Ishikawa (cell line): ENCODE measurements around the gene DPPA5.

Source experiments
- CEBPB ChIP-seq: IDR thresholded peaks from 2 replicates; pipeline ENCODE4 v1.6.1; 2012
- CREB1 ChIP-seq: IDR thresholded peaks from 2 replicates; pipeline ENCODE4 v1.6.1; 2012; ENCODE audit warnings: low read depth
- EGR1 ChIP-seq: IDR thresholded peaks from 2 replicates; pipeline ENCODE4 v1.6.1; 2012
- EP300 ChIP-seq: IDR thresholded peaks from 2 replicates; pipeline ENCODE4 v1.6.1; 2012; ENCODE audit warnings: borderline replicate concordance
- FOXM1 ChIP-seq: IDR thresholded peaks from 2 replicates; pipeline ENCODE4 v1.6.1; 2012; ENCODE audit warnings: low read depth, borderline replicate concordance
- NFIC ChIP-seq: IDR thresholded peaks from 2 replicates; pipeline ENCODE4 v1.6.1; 2012
- RAD21 ChIP-seq: IDR thresholded peaks from 2 replicates; pipeline ENCODE4 v1.6.1; 2012; ENCODE audit warnings: low read depth
- TAF1 ChIP-seq: IDR thresholded peaks from 2 replicates; pipeline ENCODE4 v1.6.1; 2012; ENCODE audit warnings: low read depth, mild to moderate bottlenecking
- TCF12 ChIP-seq: IDR thresholded peaks from 2 replicates; pipeline ENCODE4 v1.6.1; 2012; ENCODE audit warnings: low read depth
- TEAD4 ChIP-seq: IDR thresholded peaks from 2 replicates; pipeline ENCODE4 v1.6.1; 2012
- YY1 ChIP-seq: IDR thresholded peaks from 2 replicates; pipeline ENCODE4 v1.6.1; 2012; ENCODE audit warnings: low read depth
- ZBTB7A ChIP-seq: IDR thresholded peaks from 2 replicates; pipeline ENCODE4 v1.6.1; 2012; ENCODE audit warnings: low read depth
- TF ChIP-seq, protein P1 (sequence below): IDR thresholded peaks from 2 replicates; pipeline ENCODE4 v1.6.1; 2012
- TF ChIP-seq, protein P2 (sequence below): IDR thresholded peaks from 2 replicates; pipeline ENCODE4 v1.6.1; 2012
- TF ChIP-seq, protein P3 (sequence below): IDR thresholded peaks from 2 replicates; pipeline ENCODE4 v1.6.1; 2012; ENCODE audit warnings: low read depth, mild to moderate bottlenecking

DPPA5 gene

DNA sequence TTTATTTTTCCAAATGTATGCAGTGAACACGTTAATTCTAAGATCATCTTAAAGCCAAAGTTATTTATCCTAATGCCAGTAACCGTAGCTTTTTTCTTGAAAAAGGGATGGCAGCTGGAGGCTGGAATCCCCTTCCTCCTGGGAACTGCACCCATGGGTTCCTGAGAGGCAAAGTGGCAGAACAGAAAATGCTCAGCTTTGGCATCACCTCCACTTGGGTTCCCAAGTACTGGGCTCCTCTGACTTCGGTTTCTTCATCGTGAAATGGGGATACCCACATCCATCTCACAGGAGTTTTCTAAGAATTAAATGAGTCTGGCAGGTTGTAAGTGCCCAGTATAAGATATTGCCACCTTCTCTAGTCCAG, 34.3 kb upstream of the DPPA5 start:
- TF ChIP-seq RAD21 (no peak), NFIC (no peak), ZBTB7A (no peak), CREB1 (no peak), EGR1 (no peak), TCF12 (no peak), TEAD4 (no peak), YY1 (no peak), EP300 (no peak)
- TF ChIP-seq, protein P1, sequence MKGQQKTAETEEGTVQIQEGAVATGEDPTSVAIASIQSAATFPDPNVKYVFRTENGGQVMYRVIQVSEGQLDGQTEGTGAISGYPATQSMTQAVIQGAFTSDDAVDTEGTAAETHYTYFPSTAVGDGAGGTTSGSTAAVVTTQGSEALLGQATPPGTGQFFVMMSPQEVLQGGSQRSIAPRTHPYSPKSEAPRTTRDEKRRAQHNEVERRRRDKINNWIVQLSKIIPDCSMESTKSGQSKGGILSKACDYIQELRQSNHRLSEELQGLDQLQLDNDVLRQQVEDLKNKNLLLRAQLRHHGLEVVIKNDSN: no peak
- TF ChIP-seq, protein P2, sequence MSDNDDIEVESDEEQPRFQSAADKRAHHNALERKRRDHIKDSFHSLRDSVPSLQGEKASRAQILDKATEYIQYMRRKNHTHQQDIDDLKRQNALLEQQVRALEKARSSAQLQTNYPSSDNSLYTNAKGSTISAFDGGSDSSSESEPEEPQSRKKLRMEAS: no peak
- TF ChIP-seq, protein P3, sequence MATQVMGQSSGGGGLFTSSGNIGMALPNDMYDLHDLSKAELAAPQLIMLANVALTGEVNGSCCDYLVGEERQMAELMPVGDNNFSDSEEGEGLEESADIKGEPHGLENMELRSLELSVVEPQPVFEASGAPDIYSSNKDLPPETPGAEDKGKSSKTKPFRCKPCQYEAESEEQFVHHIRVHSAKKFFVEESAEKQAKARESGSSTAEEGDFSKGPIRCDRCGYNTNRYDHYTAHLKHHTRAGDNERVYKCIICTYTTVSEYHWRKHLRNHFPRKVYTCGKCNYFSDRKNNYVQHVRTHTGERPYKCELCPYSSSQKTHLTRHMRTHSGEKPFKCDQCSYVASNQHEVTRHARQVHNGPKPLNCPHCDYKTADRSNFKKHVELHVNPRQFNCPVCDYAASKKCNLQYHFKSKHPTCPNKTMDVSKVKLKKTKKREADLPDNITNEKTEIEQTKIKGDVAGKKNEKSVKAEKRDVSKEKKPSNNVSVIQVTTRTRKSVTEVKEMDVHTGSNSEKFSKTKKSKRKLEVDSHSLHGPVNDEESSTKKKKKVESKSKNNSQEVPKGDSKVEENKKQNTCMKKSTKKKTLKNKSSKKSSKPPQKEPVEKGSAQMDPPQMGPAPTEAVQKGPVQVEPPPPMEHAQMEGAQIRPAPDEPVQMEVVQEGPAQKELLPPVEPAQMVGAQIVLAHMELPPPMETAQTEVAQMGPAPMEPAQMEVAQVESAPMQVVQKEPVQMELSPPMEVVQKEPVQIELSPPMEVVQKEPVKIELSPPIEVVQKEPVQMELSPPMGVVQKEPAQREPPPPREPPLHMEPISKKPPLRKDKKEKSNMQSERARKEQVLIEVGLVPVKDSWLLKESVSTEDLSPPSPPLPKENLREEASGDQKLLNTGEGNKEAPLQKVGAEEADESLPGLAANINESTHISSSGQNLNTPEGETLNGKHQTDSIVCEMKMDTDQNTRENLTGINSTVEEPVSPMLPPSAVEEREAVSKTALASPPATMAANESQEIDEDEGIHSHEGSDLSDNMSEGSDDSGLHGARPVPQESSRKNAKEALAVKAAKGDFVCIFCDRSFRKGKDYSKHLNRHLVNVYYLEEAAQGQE: no peak

DNA sequence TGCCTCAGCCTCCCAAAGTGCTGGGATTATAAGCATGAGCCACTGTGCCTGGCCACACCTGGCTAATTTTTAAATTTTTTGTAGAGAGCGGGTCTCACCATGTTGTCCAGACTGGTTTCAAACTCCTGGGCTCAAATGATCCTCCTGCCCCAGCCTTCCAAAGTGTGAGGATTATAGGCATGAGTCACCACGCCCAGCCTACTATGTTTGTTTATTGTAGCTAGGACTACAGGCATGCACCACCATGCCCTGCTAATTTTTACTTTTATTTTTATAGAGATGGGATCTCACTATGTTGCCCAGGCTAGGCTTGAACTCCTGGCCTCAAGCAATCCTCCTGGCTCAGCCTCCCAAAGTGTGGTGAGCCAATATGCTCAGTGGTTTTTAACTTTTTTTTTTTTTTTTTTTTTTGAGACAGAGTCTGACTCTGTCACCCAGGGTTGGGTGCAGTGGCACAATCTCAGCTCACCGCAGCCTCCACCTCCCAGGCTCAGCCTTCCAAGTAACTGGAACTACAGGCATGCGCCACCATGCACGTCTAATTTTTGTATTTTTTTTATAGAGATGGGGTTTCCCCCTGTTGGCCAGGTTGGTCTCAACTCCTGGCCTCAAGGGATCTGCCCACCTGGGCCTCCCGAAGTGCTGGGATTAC, 28.5 kb upstream of the DPPA5 start:
- TF ChIP-seq TCF12 (no peak), EGR1 (no peak), RAD21 (no peak)

DNA sequence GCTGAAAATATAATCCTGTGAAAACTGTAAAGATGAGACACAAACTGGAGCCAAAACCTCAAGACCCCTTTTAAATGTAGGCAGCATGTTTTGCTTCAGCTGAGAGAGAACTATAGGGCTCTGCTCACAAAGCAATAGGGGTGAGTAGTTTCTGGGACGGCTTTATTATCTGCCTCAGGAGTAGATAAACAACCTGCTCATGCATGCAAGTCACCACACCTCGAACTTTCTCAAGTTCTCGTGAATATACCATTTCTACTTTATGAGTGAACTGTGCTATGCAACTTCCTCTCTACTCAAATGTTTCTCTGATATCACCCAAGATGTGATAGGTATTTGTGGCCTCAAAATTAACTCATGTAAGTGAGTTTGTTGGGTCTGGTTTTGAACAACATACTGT, 23.1 kb upstream of the DPPA5 start:
- no peak for TF ChIP-seq YY1
- no peak for TF ChIP-seq CREB1
- no peak for TF ChIP-seq TAF1
- no peak for TF ChIP-seq ZBTB7A
- TF ChIP-seq, protein P3: no peak
- TF ChIP-seq, protein P1: no peak
- no peak for TF ChIP-seq FOXM1
- no peak for TF ChIP-seq CEBPB
- no peak for TF ChIP-seq RAD21
- no peak for TF ChIP-seq TEAD4
- no peak for TF ChIP-seq EGR1
- TF ChIP-seq, protein P2: no peak
- no peak for TF ChIP-seq EP300
- no peak for TF ChIP-seq TCF12
- no peak for TF ChIP-seq NFIC

DNA sequence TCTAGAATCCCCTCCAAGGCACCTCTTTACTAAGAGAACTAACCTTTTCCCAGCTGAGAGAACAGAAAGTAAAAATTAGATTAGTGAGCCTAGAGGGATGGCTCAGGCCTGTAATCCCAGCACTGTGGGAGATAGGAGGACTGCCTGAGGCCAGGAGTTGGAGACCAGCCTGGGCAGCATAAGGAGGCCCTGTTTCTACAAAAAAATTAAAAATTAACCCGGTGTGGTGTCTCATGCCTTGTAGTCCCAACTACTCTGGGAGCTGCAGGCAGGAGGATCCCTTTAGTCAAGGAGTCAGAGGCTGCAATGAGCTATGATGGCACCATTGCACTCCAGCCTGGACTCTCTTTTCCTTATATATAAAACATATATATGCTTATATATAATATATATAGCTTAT, 21.1 kb upstream of the DPPA5 start:
- no peak for TF ChIP-seq CREB1
- no peak for TF ChIP-seq EP300
- no peak for TF ChIP-seq CEBPB
- no peak for TF ChIP-seq RAD21
- TF ChIP-seq, protein P3: no peak
- TF ChIP-seq EGR1: no peak
- TF ChIP-seq ZBTB7A: no peak
- TF ChIP-seq, protein P2: no peak
- TF ChIP-seq, protein P1: no peak
- no peak for TF ChIP-seq TCF12
- no peak for TF ChIP-seq FOXM1
- TF ChIP-seq YY1: no peak
- no peak for TF ChIP-seq TAF1
- no peak for TF ChIP-seq NFIC
- no peak for TF ChIP-seq TEAD4
